A549 (cell line): Measurements from ENCODE around the gene TUB. TPM values are rescaled to one million over a fixed set of nuclear protein-coding genes. Genes with fewer than 3 reads are reported as not detected.

Experiments
- ATAC-seq, 2 experiments: fragments of 200-7000 bp in 1 of 2; fragments of >200 bp in 1 of 2; cut with Nextera tagmentation in 1 of 2; cut with Tn5 transposase in 1 of 2; 3 replicates each; pipeline versions ENCODE4 v1.8.0 to v1.9.1; 2018 to 2020; ENCODE audit warnings: mild to moderate bottlenecking in 1 of 2, moderate library complexity in 1 of 2
- CTCF ChIA-PET: fragments of 300-600 bp; sonication (Branson Sonifier 250); formaldehyde crosslinking; extraction: SDS; loops from one replicate; lab custom pipeline; 2021; ENCODE audit warnings: antibody characterized with exemption, inconsistent platforms; lab: Yijun Ruan, JAX
- POLR2A ChIA-PET: fragments of 350-600 bp; formaldehyde crosslinking; extraction: SDS; loops from one replicate; lab custom pipeline; 2021; ENCODE audit warnings: antibody characterized with exemption, inconsistent platforms; lab: Yijun Ruan, JAX
- DNase-seq, 2 experiments: peaks; one replicate each; pipeline versions ENCODE4 v3.0.0 to v3.0.0-alpha.2; 2011 to 2016; ENCODE audit warnings: low read depth in 1 of 2, low spot score in 1 of 2
- FAIRE-seq: peaks from 2 replicates; lab custom pipeline; 2011; peaks lifted over from hg19 to GRCh38; lab: Jason Lieb, UNC
- H3K27ac ChIP-seq, 2 experiments: fragments of >200 bp; sonication (Bioruptor Twin); formaldehyde crosslinking; 3 replicates each; pipeline ENCODE4 v1.5.1; 2016 to 2017
- H3K4me1 ChIP-seq: fragments of >200 bp; sonication (Bioruptor Twin); formaldehyde crosslinking; 3 replicates; pipeline ENCODE4 v1.6.1; 2016
- H3K4me2 ChIP-seq: fragments of >200 bp; sonication (Bioruptor Twin); formaldehyde crosslinking; 3 replicates; pipeline ENCODE4 v1.6.1; 2016
- H3K4me3 ChIP-seq: fragments of >200 bp; sonication (Bioruptor Twin); formaldehyde crosslinking; 3 replicates; pipeline ENCODE4 v1.5.1; 2016
- H3K9me3 ChIP-seq: fragments of >200 bp; sonication (Bioruptor Twin); formaldehyde crosslinking; 3 replicates; pipeline ENCODE4 v1.6.1; 2016
- BCL3 ChIP-seq: fragments of >200 bp; sonication (Bioruptor Twin); formaldehyde crosslinking; IDR thresholded peaks from 3 replicates; pipeline ENCODE4 v1.6.1; 2016
- CBX2 ChIP-seq: fragments of 200-600 bp; sonication (generic); IDR thresholded peaks from 2 replicates; pipeline ENCODE4 v1.6.1; 2016; ENCODE audit warnings: low read depth, mild to moderate bottlenecking, borderline replicate concordance
- CBX8 ChIP-seq: fragments of 200-600 bp; sonication (generic); IDR thresholded peaks from 2 replicates; pipeline ENCODE4 v1.6.1; 2016
- CHD2 ChIP-seq: fragments of 150-350 bp; IDR thresholded peaks from 2 replicates; pipeline ENCODE4 v1.6.1; 2014; ENCODE audit warnings: low read length; ENCODE audit not compliant: partially characterized antibody
- CHD4 ChIP-seq: fragments of 200-600 bp; sonication (generic); IDR thresholded peaks from 2 replicates; pipeline ENCODE4 v1.6.1; 2016; ENCODE audit warnings: antibody characterized with exemption, mild to moderate bottlenecking, borderline replicate concordance
- EHF ChIP-seq: fragments of 250-450 bp; sonication (Bioruptor Pico); IDR thresholded peaks from 2 replicates; pipeline ENCODE4 v1.5.0; 2020; ENCODE audit warnings: mild to moderate bottlenecking
- EHMT2 ChIP-seq: fragments of 200-600 bp; sonication (generic); IDR thresholded peaks from 2 replicates; pipeline ENCODE4 v1.6.1; 2016; ENCODE audit warnings: antibody characterized with exemption, low read depth, mild to moderate bottlenecking, moderate library complexity
- EP300 ChIP-seq, 2 experiments: fragments of >200 bp; sonication (Bioruptor Twin); formaldehyde crosslinking; IDR thresholded peaks; 2 replicates in 1 of 2; 3 replicates in 1 of 2; pipeline ENCODE4 v1.6.1; 2016 to 2017
- FOSL2 ChIP-seq, 2 experiments: fragments of 450-650 bp in 1 of 2; fragments of >200 bp in 1 of 2; sonication (Bioruptor Twin) in 1 of 2; formaldehyde crosslinking; IDR thresholded peaks; 2 replicates each; pipeline versions ENCODE4 v1.5.0 to v1.6.1; 2016 to 2020; ENCODE audit warnings: mild to moderate bottlenecking in 1 of 2, moderate library complexity in 1 of 2
- GATA3 ChIP-seq: IDR thresholded peaks from 2 replicates; pipeline ENCODE4 v1.6.1; 2012; ENCODE audit warnings: borderline replicate concordance
- HOXA7 ChIP-seq: fragments of 250-450 bp; sonication (Bioruptor Pico); IDR thresholded peaks from 2 replicates; pipeline ENCODE4 v1.5.0; 2020; ENCODE audit warnings: mild to moderate bottlenecking, moderate library complexity
- KDM1A ChIP-seq: fragments of 200-600 bp; sonication (generic); IDR thresholded peaks from 2 replicates; pipeline ENCODE4 v1.6.1; 2016; ENCODE audit warnings: low read depth, mild to moderate bottlenecking
- KDM5A ChIP-seq: fragments of 200-600 bp; sonication (generic); IDR thresholded peaks from 2 replicates; pipeline ENCODE4 v1.6.1; 2016; ENCODE audit warnings: antibody characterized with exemption, mild to moderate bottlenecking
- MAZ ChIP-seq: fragments of 150-350 bp; IDR thresholded peaks from 2 replicates; pipeline ENCODE4 v1.6.1; 2014; ENCODE audit warnings: antibody characterized with exemption, low read depth, low read length, borderline replicate concordance
- MYC ChIP-seq: IDR thresholded peaks from 2 replicates; pipeline ENCODE4 v1.6.1; 2012; ENCODE audit warnings: mild to moderate bottlenecking, inconsistent platforms, low read length, improper control_type of control experiment, borderline replicate concordance
- NPAS2 ChIP-seq: fragments of 250-450 bp; sonication (Bioruptor Pico); IDR thresholded peaks from 2 replicates; pipeline ENCODE4 v1.8.0; 2022; ENCODE audit warnings: mild to moderate bottlenecking, moderate library complexity, borderline replicate concordance
- NR3C1 ChIP-seq: fragments of >200 bp; sonication (Bioruptor Twin); formaldehyde crosslinking; IDR thresholded peaks from 3 replicates; pipeline ENCODE4 v1.6.1; 2017
- PHF8 ChIP-seq: fragments of 200-600 bp; sonication (generic); IDR thresholded peaks from 2 replicates; pipeline ENCODE4 v1.6.1; 2016; ENCODE audit warnings: low read depth, mild to moderate bottlenecking, antibody characterized with exemption, moderate library complexity, borderline replicate concordance
- POLR2A ChIP-seq: IDR thresholded peaks from 2 replicates; pipeline ENCODE4 v1.6.1; 2012; ENCODE audit warnings: mild to moderate bottlenecking, low read length
- POLR2AphosphoS2 ChIP-seq: conservative IDR thresholded peaks from 2 replicates; pipeline ENCODE4 v1.6.1; 2012; ENCODE audit warnings: low read length, improper control_type of control experiment, inconsistent platforms
- RARB ChIP-seq: fragments of 250-450 bp; sonication (Bioruptor Pico); IDR thresholded peaks from 2 replicates; pipeline ENCODE4 v1.8.0; 2021; ENCODE audit warnings: mild to moderate bottlenecking, moderate library complexity
- RCOR1 ChIP-seq: fragments of 150-350 bp; IDR thresholded peaks from 2 replicates; pipeline ENCODE4 v1.6.1; 2014; ENCODE audit warnings: antibody characterized with exemption, low read length, low read depth
- REST ChIP-seq: fragments of 200-600 bp; sonication (generic); IDR thresholded peaks from 2 replicates; pipeline ENCODE4 v1.6.1; 2016; ENCODE audit warnings: antibody characterized with exemption, mild to moderate bottlenecking, moderate library complexity
- RNF2 ChIP-seq: fragments of 200-600 bp; sonication (generic); IDR thresholded peaks from 2 replicates; pipeline ENCODE4 v1.6.1; 2016; ENCODE audit warnings: low read depth, mild to moderate bottlenecking, antibody characterized with exemption, moderate library complexity, borderline replicate concordance
- SMC3 ChIP-seq: fragments of >200 bp; sonication (Bioruptor Twin); formaldehyde crosslinking; IDR thresholded peaks from 3 replicates; pipeline ENCODE4 v1.6.1; 2018; ENCODE audit warnings: inconsistent platforms
- SREBF2 ChIP-seq: fragments of 450-650 bp; IDR thresholded peaks from 2 replicates; pipeline ENCODE4 v1.6.1; 2014; ENCODE audit warnings: mild to moderate bottlenecking, moderate library complexity
- TP53 ChIP-seq: fragments of 250-450 bp; sonication (Bioruptor Pico); IDR thresholded peaks from 2 replicates; pipeline ENCODE4 v1.5.0; 2021; ENCODE audit warnings: mild to moderate bottlenecking, moderate library complexity
- USF2 ChIP-seq: fragments of 450-650 bp; IDR thresholded peaks from 2 replicates; pipeline ENCODE4 v1.6.1; 2014; ENCODE audit warnings: antibody characterized with exemption
- ZC3H11A ChIP-seq: fragments of 450-650 bp; IDR thresholded peaks from 2 replicates; pipeline ENCODE4 v1.6.1; 2014; ENCODE audit warnings: antibody characterized with exemption, mild to moderate bottlenecking
- ZFP36 ChIP-seq: fragments of 450-650 bp; IDR thresholded peaks from 2 replicates; pipeline ENCODE4 v1.6.1; 2014; ENCODE audit warnings: borderline replicate concordance; ENCODE audit not compliant: partially characterized antibody
- WGBS: methylation state at CpG from one replicate; pipeline ENCODE4 v1.1.6; 2017; ENCODE audit errors: missing lambda C conversion rate; 5-methylcytosine and 5-hydroxymethylcytosine counted together
- polyA plus RNA-seq, 4 experiments: library from polyadenylated mRNA; depleted of rRNA in 3 of 4; stranded (reverse); fragments of >200 nt; fragmentation: RNase III in 1 of 4; extraction: RNeasy Plus Mini Kit Qiagen cat#74134 plus additional on column Dnase treatment in 1 of 4; gene quantifications; 2 replicates in 3 of 4; 3 replicates in 1 of 4; pipeline ENCODE4 v1.2.3, GENCODE V29; 2011 to 2017

Gene TUB
- polyA plus RNA-seq, 2 of the 4 experiments (the other 2 are of a cell fraction), result 11.3 to 13.2 TPM

- no peak for TF ChIP-seq CHD2
These were observed 18.4 kb downstream of the TUB start (continued) for GRCh38 chr11:8099291-8099899.

- no peak for TF ChIP-seq FOSL2 (IDR thresholded peaks at IDR 0.05)
- TF ChIP-seq FOSL2 (CRISPR knock-in tag; IDR thresholded peaks at IDR 0.05), result no peak
- no peak for TF ChIP-seq MYC
- TF ChIP-seq NPAS2 (CRISPR knock-in tag), result no peak
- TF ChIP-seq CHD4, result no peak
- TF ChIP-seq EHMT2, result no peak
- no peak for TF ChIP-seq NR3C1
- no peak for TF ChIP-seq EP300 (IDR thresholded peaks at IDR 0.05)
- TF ChIP-seq ZFP36, result no peak
- TF ChIP-seq GATA3, result no peak
- no peak for TF ChIP-seq CHD2
- no peak for TF ChIP-seq RCOR1
- TF ChIP-seq POLR2A, result no peak
- TF ChIP-seq MAZ, result no peak
- no peak for TF ChIP-seq BCL3
- no peak for TF ChIP-seq TP53 (CRISPR knock-in tag)
- no peak for TF ChIP-seq CBX2
- TF ChIP-seq ZC3H11A, result no peak
- Histone ChIP-seq H3K4me2 (no peak overlapping the region), H3K4me3 (no peak overlapping the region), H3K27ac (no peak overlapping the region), H3K9me3 (no peaks in the 10 kb centered on the region), H3K4me1 (no peaks in the 10 kb centered on the region)
- ChIA-PET POLR2A (no interaction called here), CTCF (interaction anchor here (0.7 to 30.1 kb wide), 27 partner anchors 9 to 1004 kb away, joined by 3 to 644 read pairs (median 8); partner anchors contain the start of genes EIF3F and TUB)
- WGBS, result 78% methylated on average over 14 of the region's 14 CpGs
- no peak for ATAC-seq
- FAIRE-seq, result no peak
- DNase-seq, result no peak
These were observed 19.1 kb downstream of the TUB start for GRCh38 chr11:8100158-8100557.

- 95% methylated on average over 8 of the region's 8 CpGs for WGBS
- Histone ChIP-seq H3K4me1 (no peaks in the 10 kb centered on the region), H3K4me2 (no peak overlapping the region), H3K4me3 (no peak overlapping the region)
- CTCF ChIA-PET, result interaction anchor here (1.2 to 30.1 kb wide), 16 partner anchors 9 to 406 kb away, joined by 3 to 644 read pairs (median 10); partner anchors contain the start of genes EIF3F and TUB
- no peak for FAIRE-seq
- TF ChIP-seq SREBF2 (no peak), REST (no peak), KDM1A (no peak), KDM5A (no peak), EHF (CRISPR knock-in tag) (no peak), PHF8 (no peak), POLR2AphosphoS2 (no peak), RNF2 (no peak), HOXA7 (CRISPR knock-in tag) (no peak), ZFP36 (no peak), MYC (no peak), RARB (no peak), CBX8 (no peak), USF2 (no peak), SMC3 (no peak), CBX2 (no peak)
- TF ChIP-seq, all 56 proteins: peak for 0
- no peak for ATAC-seq
- H3K9me3 ChIP-seq, result no peaks in the 10 kb centered on the region
- no peak overlapping the region for H3K27ac ChIP-seq
- DNase-seq, result no peak
- POLR2A ChIA-PET, result no interaction called here
These were observed 19.6 kb downstream of the TUB start for GRCh38 chr11:8100605-8101004.
